ENCODE measurements around the gene WBP11. TPM values are rescaled to one million over a fixed set of nuclear protein-coding genes. Genes with fewer than 3 reads are reported as not detected.

The WBP11 gene
- total and polyA plus RNA-seq, 9 of the 15 experiments (the other 6 are each of a cell fraction or from before 2014, with no cell fraction given): 7.7 to 60.8 (median 24.6) TPM

- TF ChIP-seq, protein P1, sequence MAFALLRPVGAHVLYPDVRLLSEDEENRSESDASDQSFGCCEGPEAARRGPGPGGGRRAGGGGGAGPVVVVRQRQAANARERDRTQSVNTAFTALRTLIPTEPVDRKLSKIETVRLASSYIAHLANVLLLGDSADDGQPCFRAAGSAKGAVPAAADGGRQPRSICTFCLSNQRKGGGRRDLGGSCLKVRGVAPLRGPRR (CRISPR knock-in tag; IDR thresholded peaks at IDR 0.05): no peak
- TF ChIP-seq ZNF436 (CRISPR knock-in tag; IDR thresholded peaks at IDR 0.05) (no peak), SREBF1 (IDR thresholded peaks at IDR 0.05; ENCODE audit: borderline replicate concordance, low read depth, low read length) (no peak), RBM25 (IDR thresholded peaks at IDR 0.05; ENCODE audit: low read depth, low read length, severe bottlenecking) (peak; percentile 77), NR2C1 (IDR thresholded peaks at IDR 0.05) (peak; percentile 85), NR2C1 (tag; IDR thresholded peaks at IDR 0.05) (peak; percentile 87), JUND (IDR thresholded peaks at IDR 0.05; ENCODE audit: borderline replicate concordance, low read depth, low read length) (no peak; the same call in 1 of the 2 replicates), JUND (tag; IDR thresholded peaks at IDR 0.05; ENCODE audit: borderline replicate concordance, low read depth, low read length) (no peak), ZNF778 (CRISPR knock-in tag; IDR thresholded peaks at IDR 0.05) (no peak), PCBP2 (IDR thresholded peaks at IDR 0.05; ENCODE audit: low read depth, low read length, poor library complexity, severe bottlenecking) (no peak), RBM17 (IDR thresholded peaks at IDR 0.05; ENCODE audit: borderline replicate concordance, low read depth, low read length) (no peak), CCNT2 (IDR thresholded peaks at IDR 0.05; ENCODE audit: borderline replicate concordance, extremely low read depth, insufficient read length, low read depth, low read length) (no peak), ADNP (tag; IDR thresholded peaks at IDR 0.05) (no peak), U2AF1 (optimal IDR thresholded peaks at IDR 0.05; ENCODE audit: low read depth, low read length) (no peak), ZNF518B (CRISPR knock-in tag; IDR thresholded peaks at IDR 0.05) (no peak), ZSCAN29 (IDR thresholded peaks at IDR 0.05) (no peak), NONO (IDR thresholded peaks at IDR 0.05; ENCODE audit: low read depth in 2 of 2, low read length in 1 of 2) (no peak), ZNF57 (CRISPR knock-in tag; IDR thresholded peaks at IDR 0.05) (no peak), HDGF (IDR thresholded peaks at IDR 0.05) (no peak)
- TF ChIP-seq, protein P2, sequence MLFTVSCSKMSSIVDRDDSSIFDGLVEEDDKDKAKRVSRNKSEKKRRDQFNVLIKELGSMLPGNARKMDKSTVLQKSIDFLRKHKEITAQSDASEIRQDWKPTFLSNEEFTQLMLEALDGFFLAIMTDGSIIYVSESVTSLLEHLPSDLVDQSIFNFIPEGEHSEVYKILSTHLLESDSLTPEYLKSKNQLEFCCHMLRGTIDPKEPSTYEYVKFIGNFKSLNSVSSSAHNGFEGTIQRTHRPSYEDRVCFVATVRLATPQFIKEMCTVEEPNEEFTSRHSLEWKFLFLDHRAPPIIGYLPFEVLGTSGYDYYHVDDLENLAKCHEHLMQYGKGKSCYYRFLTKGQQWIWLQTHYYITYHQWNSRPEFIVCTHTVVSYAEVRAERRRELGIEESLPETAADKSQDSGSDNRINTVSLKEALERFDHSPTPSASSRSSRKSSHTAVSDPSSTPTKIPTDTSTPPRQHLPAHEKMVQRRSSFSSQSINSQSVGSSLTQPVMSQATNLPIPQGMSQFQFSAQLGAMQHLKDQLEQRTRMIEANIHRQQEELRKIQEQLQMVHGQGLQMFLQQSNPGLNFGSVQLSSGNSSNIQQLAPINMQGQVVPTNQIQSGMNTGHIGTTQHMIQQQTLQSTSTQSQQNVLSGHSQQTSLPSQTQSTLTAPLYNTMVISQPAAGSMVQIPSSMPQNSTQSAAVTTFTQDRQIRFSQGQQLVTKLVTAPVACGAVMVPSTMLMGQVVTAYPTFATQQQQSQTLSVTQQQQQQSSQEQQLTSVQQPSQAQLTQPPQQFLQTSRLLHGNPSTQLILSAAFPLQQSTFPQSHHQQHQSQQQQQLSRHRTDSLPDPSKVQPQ (CRISPR knock-in tag; IDR thresholded peaks at IDR 0.05; ENCODE audit: borderline replicate concordance): no peak
- TF ChIP-seq, protein P3, sequence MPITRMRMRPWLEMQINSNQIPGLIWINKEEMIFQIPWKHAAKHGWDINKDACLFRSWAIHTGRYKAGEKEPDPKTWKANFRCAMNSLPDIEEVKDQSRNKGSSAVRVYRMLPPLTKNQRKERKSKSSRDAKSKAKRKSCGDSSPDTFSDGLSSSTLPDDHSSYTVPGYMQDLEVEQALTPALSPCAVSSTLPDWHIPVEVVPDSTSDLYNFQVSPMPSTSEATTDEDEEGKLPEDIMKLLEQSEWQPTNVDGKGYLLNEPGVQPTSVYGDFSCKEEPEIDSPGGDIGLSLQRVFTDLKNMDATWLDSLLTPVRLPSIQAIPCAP (CRISPR knock-in tag; IDR thresholded peaks at IDR 0.05; ENCODE audit: borderline replicate concordance): no peak
Observed at GRCh38 chr12:14803011-14803829, at the start of gene WBP11, which contains the start of gene C12orf60 (continued).
